GM19395 (cell line): ENCODE measurements around the gene EPHA3.

Experiments
- ATAC-seq: cut with Tn5 transposase; IDR thresholded peaks from one replicate; pipeline ENCODE4 v1.9.1; 2021; ENCODE audit warnings: mild to moderate bottlenecking, moderate library complexity; ENCODE audit not compliant: unreplicated experiment

EPHA3 gene

GRCh38 chr3:89107461-89108290, at the start of gene EPHA3:
EPHA3 (plus strand) TSS chr3:89107621; CDS start chr3:89107749, 128 bp downstream.
- ATAC-seq, result peak; percentile 96

- ATAC-seq, result no peak
Observed at GRCh38 chr3:89058371-89058770, 49.0 kb upstream of the EPHA3 start.

- ATAC-seq, result no peak
Observed at GRCh38 chr3:89059211-89059925, 48.1 kb upstream of the EPHA3 start.

- ATAC-seq, result no peak
Observed at GRCh38 chr3:89061259-89061658, 46.2 kb upstream of the EPHA3 start.

GRCh38 chr3:89067736-89068135, 39.7 kb upstream of the EPHA3 start:
- ATAC-seq, result no peak

- no peak for ATAC-seq
Observed at GRCh38 chr3:89072642-89073041, 34.8 kb upstream of the EPHA3 start.

GRCh38 chr3:89079944-89080343, 27.5 kb upstream of the EPHA3 start:
- ATAC-seq, result no peak

- ATAC-seq, result no peak
Observed at GRCh38 chr3:89087851-89088250, 19.6 kb upstream of the EPHA3 start.

GRCh38 chr3:89098173-89098572, 9.2 kb upstream of the EPHA3 start:
- ATAC-seq, result no peak

GRCh38 chr3:89098964-89099585, 8.3 kb upstream of the EPHA3 start:
- peak; percentile 96 for ATAC-seq

GRCh38 chr3:89101251-89101650, 6.2 kb upstream of the EPHA3 start:
- ATAC-seq, result no peak

- no peak for ATAC-seq
Observed at GRCh38 chr3:89101921-89102320, 5.5 kb upstream of the EPHA3 start.

GRCh38 chr3:89104499-89104898, 2.9 kb upstream of the EPHA3 start:
- no peak for ATAC-seq

GRCh38 chr3:89105503-89105902, 1.9 kb upstream of the EPHA3 start:
- no peak for ATAC-seq

GRCh38 chr3:89108291-89108550, 800 bp downstream of the EPHA3 start:
- ATAC-seq, result no peak

GRCh38 chr3:89113344-89113743, 5.9 kb downstream of the EPHA3 start:
- no peak for ATAC-seq

- peak; percentile 86 for ATAC-seq
Observed at GRCh38 chr3:89113893-89114840, 6.7 kb downstream of the EPHA3 start.

- no peak for ATAC-seq
Observed at GRCh38 chr3:89114841-89115223, 7.4 kb downstream of the EPHA3 start.

- ATAC-seq, result no peak
Observed at GRCh38 chr3:89116476-89116875, 9.1 kb downstream of the EPHA3 start.

- no peak for ATAC-seq
Observed at GRCh38 chr3:89138048-89138447, 30.6 kb downstream of the EPHA3 start.

- ATAC-seq, result no peak
Observed at GRCh38 chr3:89139870-89140269, 32.4 kb downstream of the EPHA3 start.
